SKM-1 treated with dmso at 0.1 percent for 144 hours (cell line): Measurements from ENCODE around the gene CDH13.

Experiments
- DNase-seq: peaks from one replicate; lab custom pipeline; 2025; ENCODE audit not compliant: unreplicated experiment; lab: John Stamatoyannopoulos, UW

Gene CDH13

DNA sequence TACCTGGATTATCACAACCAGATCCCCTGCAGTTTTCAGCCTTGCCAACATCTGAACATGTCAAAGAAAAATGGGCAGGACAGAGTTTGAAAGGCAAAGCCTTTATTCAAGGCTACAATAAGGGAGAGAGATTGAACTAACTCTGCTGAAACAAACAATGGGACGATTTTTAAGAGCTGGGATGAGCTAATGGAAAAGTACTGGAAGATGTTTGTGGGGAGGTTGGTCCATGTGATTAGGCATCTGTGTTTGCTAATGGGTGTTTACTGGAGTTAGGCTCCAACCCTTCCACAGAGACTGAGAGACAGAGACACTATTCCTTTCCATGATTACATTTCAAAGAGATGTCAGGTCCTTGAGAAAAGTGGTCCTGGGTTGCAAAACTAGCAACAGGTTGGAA lies 1146.0 kb downstream of the CDH13 start:
- no peak for DNase-seq

DNA sequence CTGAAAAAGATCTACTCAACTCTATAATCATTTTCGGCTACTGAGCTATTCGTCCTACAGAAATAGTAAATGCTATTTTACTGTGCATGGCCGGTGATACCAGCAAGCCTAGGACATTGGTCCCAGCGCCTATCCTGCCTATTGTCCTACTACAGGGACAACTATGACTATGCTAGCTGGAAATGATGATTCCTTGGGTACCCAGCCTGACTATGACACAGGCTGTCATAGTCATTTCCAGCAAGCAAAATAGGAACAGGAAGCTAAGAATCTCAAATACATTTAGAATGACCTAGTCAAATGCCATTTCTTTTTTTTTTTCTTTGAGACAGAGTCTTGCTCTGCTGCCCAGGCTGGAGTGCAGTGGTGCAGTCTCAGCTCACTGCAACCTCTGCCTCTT lies 1147.3 kb downstream of the CDH13 start:
- no peak for DNase-seq

DNA sequence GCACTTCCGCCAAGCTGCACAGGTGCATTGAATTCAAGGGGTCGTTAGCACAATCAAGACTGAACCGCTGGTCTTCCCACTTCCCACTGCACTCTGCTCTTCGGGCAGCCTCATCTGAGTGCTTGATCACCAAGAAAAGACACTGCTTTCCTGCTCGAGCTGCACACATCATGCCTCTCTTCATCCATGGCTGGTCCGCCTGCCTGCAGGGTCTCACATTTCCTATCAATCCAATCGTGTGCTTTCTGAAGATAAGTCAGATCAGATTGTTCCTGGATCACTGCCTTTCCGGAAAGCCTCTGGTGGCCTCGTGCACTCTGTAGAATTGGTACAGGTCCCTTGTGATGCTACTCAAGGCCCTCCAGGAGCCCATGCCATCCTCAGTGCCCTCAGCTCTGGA lies 1150.2 kb downstream of the CDH13 start:
- DNase-seq, result no peak

DNA sequence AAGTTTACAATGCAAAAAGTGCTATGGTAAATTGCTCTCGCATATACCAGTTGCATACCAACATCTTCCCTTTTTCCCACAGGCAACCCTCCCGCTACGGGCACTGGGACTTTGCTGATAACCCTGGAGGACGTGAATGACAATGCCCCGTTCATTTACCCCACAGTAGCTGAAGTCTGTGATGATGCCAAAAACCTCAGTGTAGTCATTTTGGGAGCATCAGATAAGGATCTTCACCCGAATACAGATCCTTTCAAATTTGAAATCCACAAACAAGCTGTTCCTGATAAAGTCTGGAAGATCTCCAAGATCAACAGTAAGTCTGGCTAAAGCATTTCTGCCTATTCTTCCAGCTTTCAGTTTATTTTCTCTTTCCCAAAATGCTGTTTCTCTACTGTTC lies 1153.1 kb downstream of the CDH13 start:
- DNase-seq, result no peak

DNA sequence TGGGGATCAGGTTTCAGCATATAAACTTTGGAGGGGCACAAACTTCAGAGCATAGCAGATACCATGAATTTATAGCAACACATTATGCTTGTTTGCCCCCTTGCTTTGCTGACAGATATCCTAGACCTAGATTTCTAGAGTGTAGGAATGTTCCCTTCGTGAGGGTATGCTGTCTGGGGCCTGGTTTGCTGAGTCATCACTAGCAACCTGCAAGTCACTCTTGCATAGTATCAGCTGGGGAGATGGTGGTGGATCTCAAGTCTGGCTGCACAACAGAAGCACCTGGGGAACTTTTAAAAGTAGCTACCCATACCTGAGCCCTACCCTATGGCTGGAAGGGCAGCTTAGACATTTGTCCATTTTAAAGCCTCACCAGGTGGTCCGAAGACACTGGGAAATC lies 1158.7 kb downstream of the CDH13 start:
- DNase-seq, result no peak

DNA sequence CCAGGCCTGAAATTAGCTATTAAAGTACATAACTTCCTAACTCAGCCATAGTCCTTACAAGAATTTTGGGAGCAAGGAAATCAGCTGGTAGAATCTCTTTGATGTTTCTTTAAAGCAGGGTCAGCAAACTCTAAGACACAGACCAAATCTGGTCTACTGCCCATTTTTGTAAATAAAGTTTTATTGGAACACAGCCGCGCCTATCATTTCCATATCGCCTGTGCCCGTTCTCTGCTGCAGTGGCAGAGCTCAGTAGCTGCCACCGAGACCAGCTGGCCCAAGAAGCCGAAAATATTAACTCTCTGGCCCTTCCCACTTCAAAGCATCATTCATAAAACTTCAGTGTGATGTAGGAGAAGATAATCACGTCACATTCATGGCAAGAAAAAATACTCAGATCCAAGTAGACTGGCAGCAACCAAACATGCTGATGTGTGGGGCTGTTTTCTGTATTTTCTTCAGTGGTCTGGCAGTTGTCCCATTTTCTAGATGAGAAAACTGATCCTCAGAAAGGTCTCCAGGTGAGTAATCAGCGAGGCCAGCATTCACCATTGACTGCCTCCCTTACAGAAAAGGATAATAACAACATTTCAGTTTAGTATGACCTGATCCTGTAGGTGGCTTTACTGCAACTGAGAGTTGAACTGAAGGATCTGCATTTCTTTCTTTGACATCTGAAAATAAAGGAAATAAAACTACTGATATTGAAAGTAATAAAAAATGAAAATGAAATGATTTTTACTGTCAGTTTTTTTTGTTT lies 1163.1 kb downstream of the CDH13 start:
- DNase-seq, result no peak

DNA sequence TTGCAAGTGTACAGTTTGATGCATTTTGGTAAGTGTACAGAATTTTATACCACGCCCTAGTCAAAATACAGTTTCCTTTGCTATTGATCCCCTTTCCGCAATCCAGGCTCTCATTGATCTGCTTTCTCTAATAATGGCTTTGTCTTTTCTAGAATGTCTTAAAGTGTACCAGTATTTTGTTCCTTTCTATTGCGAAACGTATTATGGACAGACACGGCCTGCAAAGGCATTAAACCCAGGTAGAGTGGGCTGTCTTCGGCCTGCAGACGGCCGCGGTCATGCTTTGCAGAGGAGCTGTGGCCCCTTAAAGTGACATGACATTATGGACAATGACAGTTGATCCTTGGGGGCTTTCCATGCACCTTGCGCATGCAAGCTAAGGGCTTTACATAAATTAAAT lies 1165.1 kb downstream of the CDH13 start:
- DNase-seq, result no peak

DNA sequence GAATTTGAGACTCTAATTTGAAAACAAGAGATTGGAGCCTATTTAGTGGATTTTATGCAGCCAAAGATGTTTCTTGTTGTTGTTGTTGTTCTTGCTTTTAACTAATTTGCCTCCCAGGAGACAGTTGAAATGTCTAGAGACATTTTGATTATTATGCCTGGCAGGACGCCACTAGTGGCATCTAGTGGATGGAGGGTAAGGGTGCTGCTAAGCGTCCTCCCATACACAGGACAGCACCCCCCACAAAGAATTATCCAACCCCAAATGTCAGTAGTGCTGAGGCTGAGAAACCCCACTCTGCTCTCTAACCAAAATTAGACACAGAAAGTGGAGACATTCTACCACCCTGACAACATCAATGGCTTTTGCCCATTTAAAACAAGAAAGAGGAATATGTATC lies 1165.6 kb downstream of the CDH13 start:
- DNase-seq, result no peak

DNA sequence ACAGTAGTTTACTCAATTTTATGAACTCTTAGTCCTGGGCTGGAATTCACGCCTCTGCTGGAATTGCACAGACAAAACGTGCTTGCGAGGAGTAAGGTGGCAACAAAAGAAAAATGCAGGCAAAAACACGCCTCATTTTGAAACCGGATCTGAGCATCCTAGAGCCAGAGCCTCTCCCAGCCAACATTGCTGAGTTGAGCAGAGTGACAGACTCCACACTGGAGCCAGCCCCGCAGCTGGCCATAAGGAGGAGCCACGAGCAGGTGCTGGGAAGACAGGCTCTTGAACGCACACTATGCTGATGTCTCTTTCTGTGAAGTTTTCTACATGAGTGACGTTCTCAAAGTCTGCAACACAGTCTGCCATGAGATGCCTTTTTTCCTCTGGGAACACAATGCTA lies 1166.4 kb downstream of the CDH13 start:
- no peak for DNase-seq

DNA sequence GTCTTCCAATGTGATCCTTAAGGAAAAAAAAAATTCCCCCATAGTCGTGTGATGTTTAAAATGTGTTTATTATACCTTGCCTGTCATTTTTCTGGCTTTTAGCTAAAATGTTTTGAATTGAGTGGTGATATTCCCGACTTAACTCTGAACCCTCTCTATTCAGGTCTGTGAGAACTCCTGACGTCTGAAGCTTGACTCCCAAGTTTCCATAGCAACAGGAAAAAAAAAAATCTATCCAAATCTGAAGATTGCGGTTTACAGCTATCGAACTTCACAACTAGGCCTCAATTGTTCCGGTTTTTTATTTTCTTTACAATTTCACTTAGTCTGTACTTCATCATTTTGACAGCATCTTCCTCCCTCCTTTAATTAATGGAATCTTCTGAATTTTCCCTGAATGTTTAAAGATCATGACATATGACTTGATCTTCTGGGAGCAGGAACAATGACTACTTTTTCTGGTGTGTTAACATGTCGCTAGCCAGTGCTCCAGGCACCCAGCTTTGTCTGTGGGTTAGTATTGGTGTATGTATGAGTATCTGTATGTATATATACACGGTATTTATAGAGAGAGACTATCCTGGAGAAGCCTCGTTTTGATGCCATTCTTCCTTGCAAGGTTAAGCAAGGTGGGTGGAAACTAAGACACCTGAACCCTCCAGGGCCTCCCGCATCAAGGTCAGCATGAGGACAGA lies 1168.2 kb downstream of the CDH13 start:
- DNase-seq, result no peak

DNA sequence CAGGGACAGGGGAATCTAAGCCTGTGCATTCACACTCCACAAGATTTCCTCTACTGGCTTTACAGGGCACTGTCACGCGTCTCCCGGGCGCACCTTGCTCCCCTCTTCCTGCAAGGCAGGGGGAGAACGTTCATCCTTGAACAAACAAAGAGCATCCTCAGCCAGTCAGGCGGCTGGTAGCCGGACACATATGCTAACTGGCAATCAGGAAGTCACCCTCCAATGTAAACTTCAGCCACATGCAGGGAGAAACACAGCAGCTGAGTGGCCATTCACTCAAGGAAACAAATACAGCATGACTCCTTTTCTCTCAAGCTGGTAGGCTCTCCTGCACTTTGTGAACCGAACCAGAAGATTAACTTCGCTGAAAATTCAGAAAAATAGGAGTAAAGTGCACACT lies 1170.2 kb downstream of the CDH13 start:
- DNase-seq, result no peak

DNA sequence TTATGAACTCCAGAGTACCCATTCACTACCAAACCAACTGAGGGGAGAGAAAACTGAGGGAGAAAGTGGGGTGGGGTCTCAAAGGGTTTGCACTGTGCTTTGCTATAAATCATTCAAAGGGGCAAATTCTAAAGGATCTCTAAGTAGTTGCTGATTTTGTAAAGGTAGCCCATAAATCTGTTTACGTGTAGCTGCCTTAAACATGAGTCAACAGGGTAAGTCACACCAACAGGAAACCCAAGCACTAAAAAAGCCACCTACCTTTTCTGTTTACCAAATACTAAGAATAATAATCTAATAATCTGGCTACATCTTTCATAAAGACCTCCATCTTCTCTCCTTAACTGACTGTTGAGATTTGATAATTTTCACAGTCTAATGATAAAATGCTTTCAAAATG lies 1172.6 kb downstream of the CDH13 start:
- no peak for DNase-seq

DNA sequence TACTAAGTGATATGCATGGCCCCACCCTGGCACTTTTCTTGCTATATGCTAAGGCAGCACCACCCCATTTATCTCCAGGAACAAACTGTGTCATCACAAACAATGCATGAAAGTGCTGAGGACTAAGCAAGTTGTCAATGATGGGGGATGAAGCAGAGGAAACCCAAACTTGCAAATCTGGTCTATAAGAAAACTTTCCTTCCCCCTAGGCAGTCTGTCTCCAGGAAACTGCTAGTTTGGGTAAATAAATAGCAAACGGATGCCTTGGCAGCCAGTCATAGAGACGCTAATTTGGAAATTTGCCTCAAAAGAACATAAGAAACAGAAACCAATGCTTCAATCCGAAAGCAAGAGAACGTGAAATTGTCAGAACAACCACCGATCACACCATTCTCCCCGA lies 1175.4 kb downstream of the CDH13 start:
- DNase-seq, result no peak

DNA sequence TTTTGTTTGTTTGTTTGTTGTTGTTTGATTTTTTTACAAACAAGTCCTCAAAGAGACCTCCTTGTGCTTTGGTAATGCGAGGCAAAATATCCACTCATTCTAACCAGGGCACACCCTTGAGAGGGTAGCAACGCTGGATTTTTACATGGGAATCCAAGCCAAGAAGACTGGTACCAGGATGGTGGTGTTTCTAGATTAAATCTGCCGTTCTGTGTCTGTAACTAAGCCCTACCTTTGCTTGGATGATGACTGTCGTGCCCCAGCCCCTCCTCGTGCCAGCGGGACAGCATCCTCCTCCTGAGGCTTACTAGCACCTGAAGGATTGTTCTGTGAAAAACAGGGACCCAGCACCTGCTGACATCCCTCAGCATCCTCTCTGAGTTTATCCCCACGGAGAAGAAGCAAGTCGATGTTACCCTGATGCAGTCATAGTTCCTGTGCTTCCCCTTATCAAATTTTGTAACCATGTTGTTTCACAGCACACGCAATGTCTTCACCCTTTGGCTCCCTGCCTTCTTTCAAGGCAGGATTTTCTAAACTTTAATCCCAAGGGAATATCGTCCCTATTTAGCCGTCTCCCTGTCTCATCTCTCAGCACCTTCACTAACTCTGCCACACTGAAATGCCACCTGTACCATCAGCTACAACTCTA lies 1175.9 kb downstream of the CDH13 start:
- DNase-seq, result no peak

DNA sequence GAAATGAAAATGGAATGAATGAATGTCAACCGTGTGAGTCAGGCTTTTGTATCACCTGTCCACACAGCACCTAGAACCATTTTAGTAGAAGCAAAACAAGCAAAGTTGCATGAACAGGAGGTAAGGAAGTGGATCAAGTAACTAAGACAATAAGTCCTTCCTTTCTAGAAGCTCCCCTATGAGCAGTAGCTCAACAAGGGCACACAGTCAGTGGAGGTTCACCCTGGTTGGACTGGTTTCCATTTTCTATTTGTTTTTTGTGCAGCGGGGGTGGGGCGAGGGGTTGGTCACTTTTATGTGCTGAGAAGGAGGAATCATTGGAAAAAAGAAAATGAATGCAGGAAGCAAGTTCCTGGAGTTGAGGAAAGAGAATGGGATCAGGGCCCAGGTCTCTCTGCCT lies 1177.0 kb downstream of the CDH13 start:
- no peak for DNase-seq

DNA sequence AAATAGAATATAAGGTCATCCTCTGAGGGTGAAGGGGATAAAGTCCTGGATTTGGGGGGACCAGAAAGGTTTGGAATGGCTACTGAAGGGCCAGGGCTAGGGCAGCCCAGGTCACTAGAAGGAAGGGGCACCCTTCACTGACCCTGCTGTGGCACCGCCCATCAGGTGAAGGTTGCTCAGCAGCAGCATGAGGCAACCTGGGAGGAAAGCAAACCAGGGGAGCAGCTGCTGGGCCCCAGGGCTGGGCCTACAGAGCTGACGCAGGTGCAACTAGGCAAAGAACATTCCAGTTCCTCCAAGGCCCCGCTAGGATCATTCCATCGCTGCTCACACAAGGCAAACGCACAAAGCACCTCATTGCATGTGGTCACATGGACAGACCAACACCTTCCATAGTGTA lies 1177.6 kb downstream of the CDH13 start:
- no peak for DNase-seq

DNA sequence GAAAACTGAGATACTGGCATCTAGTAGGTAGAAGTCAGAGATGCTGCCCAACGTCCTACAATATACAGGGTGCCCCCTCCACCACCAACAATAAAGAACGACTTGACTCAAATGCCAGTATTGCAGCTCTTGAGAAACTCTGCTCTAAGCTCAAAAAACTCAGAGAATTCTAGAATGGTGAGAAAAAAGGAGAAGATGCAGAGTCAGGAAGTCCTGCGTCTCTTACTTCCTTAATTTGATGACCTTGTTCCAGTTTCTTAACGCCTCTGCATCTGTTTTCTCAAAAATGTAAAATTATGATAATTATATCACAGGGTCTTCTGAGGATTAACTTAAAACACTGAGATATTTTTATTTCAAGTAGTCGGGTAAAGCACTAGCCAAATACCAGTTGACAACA lies 1179.3 kb downstream of the CDH13 start:
- peak; percentile 79 for DNase-seq

DNA sequence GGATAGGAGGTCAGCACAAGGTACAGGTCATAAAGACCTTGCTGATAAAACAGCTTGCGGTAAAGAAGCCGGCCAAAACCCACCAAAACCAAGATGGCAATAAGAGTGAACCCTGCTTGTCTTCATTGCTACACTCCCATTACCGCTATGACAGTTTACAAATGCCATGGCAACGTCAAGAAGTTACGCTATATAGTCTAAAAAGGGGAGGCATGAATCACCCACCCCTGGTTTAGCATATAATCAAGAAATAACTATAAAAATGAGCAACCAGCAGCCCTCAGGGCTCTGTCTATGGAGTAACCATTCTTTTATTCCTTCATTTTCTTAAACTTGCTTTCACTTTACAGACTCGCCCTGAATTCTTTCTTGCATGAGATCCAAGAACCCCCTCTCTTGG lies 1180.0 kb downstream of the CDH13 start:
- DNase-seq, result no peak

DNA sequence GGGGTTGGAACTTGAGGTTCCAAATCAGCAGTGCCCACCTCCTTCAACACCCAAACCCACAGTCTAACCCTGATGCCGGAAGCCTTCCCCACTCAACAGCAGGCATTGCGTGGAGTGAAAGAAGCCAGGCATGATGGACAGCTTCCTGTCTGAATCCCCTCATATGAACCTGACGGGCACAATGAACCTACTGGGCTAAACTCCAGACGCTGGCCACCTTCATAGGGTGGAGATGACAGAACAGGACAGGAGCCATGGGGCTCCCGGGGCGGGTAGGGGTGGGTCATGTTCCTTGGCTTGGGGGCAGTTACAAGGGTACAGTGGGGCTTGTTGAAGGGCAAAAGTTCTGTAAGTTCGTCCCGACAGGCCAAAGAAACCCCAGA lies 1180.5 kb downstream of the CDH13 start:
- DNase-seq, result no peak

DNA sequence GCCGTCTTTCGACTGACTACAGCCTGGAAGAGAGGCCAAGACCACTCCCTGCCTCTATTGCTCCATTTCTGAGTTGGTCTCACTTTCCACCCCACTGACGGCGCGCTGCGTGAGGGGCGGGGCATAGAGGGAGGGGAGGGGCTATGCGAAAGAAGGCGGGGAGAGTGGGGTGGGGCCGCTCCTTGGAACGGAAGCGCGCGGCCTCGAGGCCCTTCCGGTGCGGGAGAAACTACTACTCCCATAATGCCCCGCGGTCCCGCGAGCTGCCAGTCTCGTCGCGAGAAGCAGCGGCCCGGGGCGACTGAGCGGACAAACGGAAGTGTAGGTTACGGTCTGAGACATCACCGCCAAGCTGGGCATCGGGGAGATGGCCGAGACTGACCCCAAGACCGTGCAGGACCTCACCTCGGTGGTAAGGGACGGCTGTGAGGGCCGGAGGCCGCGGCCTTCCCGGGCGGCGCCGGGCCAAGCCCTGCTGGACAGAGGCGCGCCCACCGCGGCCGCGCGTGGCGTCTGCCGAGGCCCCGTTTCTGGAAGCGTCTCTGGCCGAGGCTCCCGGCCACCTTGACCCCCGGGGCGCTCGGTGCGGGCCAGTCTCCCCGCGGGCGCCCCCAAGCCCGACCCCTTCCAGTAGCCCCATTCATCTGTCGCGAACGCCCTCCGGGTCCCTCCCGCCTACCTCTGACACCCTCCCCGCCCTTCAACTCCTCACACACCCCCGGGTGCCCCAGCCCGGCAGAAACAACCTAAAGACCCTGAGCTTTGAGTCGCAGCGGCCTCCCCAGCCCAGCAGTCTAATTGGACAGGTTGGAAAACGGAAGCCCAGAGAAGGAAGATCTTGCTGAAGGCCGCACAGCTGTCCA lies 1181.2 kb downstream of the CDH13 start, which contains the start of gene HSBP1:
HSBP1 (plus strand) TSS at position 269 of the 863 bp plus-strand sequence; CDS start at position 368, 99 bp downstream.
- peak; percentile 83 for DNase-seq

DNA sequence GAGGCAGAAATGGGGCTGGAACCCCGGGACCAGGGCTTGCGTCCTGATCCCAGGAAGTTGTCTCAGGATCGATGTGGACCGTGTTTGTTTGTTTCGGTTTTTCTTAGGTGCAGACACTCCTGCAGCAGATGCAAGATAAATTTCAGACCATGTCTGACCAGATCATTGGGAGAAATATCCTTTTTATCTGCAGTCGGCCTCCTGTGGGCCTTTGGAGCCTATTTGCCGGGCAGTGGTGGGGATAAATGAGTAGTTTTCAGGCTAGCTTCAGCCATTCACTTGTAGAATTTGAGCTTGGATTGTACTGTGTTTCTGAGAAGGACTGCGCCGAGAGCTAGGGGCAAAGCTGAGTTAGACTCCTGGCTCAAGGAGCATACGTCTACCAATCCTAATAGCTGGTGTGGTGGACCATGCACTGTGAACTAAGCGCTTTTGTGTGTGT lies 1181.8 kb downstream of the CDH13 start:
- DNase-seq, result no peak
